Left renal pelvis (tissue), 4 donors: Measurements from ENCODE around the gene TMEM203. TPM values are rescaled to one million over a fixed set of nuclear protein-coding genes. Genes with fewer than 3 reads are reported as not detected.

ENCODE experiments used
- DNase-seq, 4 donors: peaks; one replicate each; pipeline ENCODE4 v3.0.0-alpha.2; 2013; ENCODE audit warnings: low read depth in 4 of 4, low spot score in 3 of 4
- polyA plus RNA-seq, 4 donors: library from polyadenylated mRNA; unstranded; fragments of 120-200 nt; gene quantifications; one replicate each; pipeline ENCODE4 v1.2.1, GENCODE V29; 2013; ENCODE audit not compliant: insufficient read length in 4 of 4

The TMEM203 gene
- polyA plus RNA-seq, 4 donors, result 39.3 to 46.6 (median 44.9) TPM

DNA sequence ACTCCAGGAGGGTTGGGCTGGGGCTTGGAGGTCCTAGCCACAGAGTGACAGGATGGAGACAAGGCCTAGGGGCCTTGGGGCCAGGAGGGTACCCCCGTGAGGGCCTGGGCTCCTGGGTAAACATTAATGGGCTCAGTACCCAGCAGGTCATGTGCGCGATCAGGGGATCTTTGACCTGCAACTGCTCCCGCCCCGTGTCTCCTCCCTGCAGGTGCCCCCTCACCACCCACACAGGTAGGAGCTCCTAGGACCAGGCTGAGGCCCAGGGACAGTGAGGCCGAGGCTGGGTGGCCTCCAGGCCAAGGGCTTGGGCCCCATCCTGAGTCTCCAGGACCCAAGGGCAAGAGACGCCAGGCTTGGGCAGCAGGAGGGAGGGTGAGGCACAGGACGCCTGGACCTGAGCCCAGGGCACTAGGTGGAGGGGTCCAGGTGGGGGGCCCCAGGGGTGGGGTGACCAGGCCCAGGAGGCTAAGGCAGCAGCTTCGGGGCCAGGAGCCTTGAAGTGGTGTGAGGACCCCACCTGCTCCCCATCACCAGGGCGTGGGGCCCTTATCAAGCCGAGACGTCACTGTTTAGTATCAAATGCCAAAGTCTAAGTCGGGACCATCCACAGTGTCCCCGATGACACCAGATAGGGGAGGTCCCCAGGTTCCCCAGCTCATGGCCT lies 25.4 kb upstream of the TMEM203 start, which contains the start of gene SLC34A3:
Gene SLC34A3 (plus strand): TSS at position 197 of the 667 bp plus-strand sequence. CDS start 802 bp downstream, outside the sequence.
- DNase-seq, result no peak

- no peak for DNase-seq
Measured at GRCh38 chr9:137229903-137230704, 24.7 kb upstream of the TMEM203 start.

DNA sequence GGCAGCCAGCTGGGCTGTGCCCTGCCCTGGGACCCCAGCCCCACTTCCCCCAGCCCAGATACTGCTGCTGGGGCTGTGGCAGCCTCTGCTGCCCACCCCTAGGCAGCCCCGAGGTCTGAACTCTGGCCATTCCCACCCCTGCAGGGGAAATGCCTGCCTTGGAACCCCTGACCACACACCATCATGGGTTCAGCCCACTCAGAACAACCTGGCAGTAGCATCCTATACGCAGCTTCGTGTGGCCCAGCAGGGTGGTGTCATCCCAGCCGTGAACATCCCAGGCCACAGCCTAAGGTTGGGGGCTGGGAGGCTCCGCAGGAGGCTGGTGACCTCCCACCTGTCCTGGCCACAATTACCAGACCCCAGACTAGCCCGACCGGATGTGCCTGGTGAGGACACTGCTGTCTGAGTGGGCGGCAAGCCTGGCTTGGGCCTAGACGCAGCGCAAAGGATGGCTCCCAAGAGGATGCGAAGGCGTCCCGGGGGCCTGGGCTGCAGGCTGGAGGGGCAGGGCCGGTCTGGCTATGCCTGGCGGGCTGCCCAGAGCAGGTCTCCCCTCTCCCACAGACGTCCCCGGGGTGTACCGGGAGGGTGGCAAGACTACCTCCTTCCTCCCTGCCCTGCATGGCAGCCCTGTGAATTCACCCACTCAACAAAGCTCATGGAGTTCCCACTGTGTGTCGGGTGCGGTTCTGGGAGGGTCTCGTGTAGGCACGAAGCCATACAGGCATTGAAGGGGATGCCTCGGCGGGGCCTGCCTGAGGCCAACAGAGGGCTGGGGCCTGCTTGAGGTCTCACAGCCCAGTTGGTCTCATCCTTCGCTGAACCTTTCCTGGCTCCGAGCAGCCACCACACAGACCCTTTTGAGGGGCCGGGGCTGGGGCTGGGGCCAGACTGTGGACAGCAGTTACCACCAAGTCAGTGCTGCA lies 23.8 kb upstream of the TMEM203 start:
- no peak for DNase-seq

GRCh38 chr9:137228506-137228967 lies 23.1 kb upstream of the TMEM203 start:
- no peak for DNase-seq

GRCh38 chr9:137227853-137228505 lies 22.5 kb upstream of the TMEM203 start:
- no peak for DNase-seq

GRCh38 chr9:137227054-137227852 lies 21.8 kb upstream of the TMEM203 start, which contains the start of gene RNF224:
TSS of gene RNF224 (plus strand) at chr9:137227502. CDS start at chr9:137228336, 834 bp downstream.
- DNase-seq, result peak in 1 of 4 donors; percentile 60

GRCh38 chr9:137226338-137227053 lies 21.0 kb upstream of the TMEM203 start:
- no peak for DNase-seq

- no peak for DNase-seq
Measured at GRCh38 chr9:137225699-137226331, 20.4 kb upstream of the TMEM203 start.

GRCh38 chr9:137224830-137225694 lies 19.6 kb upstream of the TMEM203 start, which contains the start of gene CYSRT1:
TSS of gene CYSRT1 (plus strand) at chr9:137225174. CDS start at chr9:137225622, 448 bp downstream.
- no peak for DNase-seq

DNA sequence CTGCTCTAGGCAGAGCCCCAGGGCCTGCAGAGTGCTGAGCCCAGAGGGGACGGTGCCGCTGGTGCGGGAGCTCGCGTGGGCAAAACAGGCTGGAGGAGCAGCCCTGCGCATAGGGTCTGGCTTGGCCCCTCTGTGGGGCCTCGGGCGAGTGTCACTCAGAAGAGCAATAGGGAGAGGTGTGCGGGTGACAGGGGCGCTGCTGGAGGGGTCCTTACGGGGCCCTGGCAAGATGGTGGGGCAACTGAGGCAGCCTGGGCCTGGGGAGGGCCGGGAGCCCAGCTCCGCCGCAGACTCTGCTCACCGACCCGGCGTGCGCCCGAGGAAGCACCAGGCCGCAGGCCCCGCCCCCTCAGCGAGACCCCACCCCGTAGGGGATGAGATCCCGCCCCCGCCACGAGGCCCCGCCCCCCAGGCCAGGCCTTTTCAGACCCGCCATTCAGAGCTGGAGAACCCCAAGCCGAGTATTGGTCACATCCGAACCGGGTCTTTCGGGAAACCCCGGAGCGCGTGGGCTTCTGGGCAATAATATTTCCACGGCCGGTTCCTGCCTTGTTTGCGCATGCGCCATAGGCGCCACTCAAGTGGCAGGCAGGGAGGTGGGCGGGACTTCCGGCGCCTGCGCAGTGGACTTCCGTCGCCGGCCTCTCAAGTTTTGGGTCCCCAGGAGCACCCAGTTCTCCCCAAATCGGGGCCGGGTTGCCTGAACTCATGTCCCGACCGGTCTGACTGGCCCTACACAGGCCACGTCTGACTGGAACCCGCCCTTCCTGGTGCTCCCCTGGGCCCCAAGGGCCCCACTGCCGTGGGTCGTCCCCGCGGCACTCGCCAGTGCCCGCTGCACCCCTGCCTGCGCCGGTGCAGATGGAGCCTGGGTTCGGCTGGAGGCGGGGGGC lies 17.9 kb upstream of the TMEM203 start:
- DNase-seq, result peak; percentile 90 to 95 (median 94)

DNA sequence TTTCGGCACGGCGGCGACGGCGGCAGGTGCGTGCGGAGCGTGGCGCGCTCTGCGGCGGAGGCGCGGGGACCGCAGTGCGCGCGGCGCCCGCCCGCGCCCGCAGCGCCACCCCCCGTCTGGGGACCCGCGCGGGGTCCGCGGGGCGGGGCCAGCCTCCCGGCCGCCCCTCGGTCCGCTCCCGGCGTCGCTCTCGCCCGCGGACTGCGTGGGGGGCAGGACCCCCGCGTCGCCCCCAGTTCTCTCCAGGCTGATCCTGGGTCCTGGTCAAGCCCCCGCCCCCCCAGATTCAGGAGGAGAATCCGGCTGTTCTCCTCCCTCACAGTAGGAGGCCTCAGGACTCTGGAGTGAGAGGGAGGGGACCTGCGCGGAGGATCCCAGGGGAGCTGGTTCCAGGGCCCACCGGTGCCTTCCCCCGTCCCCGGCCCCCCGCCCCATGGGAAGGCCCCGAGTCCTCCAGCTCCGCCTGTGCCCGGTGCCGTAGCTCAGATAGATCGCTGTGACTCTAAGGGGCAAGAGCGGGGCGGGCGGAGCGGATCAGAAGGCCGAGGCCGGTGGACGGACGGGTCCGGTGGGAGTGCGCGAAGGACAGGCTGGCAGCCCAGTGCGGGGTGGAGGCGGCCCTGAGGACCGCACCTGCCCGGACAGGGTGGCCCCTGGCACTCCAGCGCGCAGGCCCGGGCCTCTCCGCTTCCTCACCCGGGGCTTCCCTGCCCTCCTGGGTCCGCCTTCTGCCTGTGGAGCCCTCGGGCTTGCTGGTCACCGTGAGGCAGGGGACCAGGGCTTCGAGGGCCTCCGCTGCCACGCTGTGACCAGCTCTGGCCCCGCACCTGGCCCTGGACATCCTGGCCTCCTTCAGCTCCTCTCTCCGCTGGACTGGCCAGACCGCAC lies 17.0 kb upstream of the TMEM203 start, which contains the start of gene RNF208:
Gene RNF208 (minus strand): TSS at position 51 of the 888 bp plus-strand sequence. CDS start 1,028 bp downstream, outside the sequence.
- DNase-seq, result no peak

GRCh38 chr9:137221506-137222111 lies 16.2 kb upstream of the TMEM203 start:
- no peak for DNase-seq

- DNase-seq, result no peak
Measured at GRCh38 chr9:137221095-137221505, 15.7 kb upstream of the TMEM203 start.

DNA sequence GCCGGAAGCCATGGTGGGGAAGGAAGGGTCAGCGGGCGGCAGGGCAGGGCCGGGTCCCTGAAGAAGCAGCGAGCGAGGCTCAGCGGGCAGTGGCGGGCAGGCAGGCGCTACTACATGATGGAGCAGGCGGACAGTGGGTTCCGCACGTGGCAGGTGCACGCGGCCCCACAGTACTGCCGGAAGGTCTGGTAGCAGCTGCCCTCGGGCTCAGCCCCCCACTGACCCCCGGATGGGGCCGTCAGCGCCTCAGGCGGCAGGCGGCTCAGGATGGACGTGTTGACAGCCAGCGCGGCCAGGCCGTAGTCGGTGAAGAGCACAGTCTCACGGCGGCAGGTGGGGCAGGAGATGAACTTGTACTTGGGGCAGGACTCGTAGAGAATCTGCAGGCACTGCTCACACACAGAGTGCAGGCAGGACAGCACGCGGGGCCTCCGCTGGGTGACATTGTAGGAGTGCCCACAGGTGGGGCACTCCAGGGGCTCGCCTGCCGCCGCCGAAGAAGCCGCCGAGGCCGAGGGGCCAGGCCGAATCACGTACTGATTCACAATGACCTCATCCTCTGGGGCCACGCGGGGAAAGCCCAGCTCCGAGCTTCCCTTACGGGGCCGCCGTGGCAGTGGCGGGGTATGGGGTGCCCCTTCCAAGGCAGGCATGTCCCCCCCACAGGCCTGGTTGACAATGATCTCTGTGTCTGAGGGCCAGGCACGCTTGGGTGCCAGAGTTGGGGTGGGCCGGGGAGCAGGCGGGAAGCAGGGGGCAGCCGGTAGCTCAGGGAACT lies 15.1 kb upstream of the TMEM203 start:
- DNase-seq, result no peak
